HG03558 (cell line): Measurements from ENCODE around the gene SWT1.
"Not testable (repeated sequence)": the region's sequence is repeated elsewhere in the genome, so short reads cannot be mapped to it uniquely, and the experiment has no call there.

Experiments
- ATAC-seq: cut with Tn5 transposase; IDR thresholded peaks from one replicate; pipeline ENCODE4 v1.9.1; 2021; ENCODE audit warnings: moderate number of reproducible peaks; ENCODE audit not compliant: unreplicated experiment; ENCODE audit errors: extremely low read depth

The SWT1 gene

DNA sequence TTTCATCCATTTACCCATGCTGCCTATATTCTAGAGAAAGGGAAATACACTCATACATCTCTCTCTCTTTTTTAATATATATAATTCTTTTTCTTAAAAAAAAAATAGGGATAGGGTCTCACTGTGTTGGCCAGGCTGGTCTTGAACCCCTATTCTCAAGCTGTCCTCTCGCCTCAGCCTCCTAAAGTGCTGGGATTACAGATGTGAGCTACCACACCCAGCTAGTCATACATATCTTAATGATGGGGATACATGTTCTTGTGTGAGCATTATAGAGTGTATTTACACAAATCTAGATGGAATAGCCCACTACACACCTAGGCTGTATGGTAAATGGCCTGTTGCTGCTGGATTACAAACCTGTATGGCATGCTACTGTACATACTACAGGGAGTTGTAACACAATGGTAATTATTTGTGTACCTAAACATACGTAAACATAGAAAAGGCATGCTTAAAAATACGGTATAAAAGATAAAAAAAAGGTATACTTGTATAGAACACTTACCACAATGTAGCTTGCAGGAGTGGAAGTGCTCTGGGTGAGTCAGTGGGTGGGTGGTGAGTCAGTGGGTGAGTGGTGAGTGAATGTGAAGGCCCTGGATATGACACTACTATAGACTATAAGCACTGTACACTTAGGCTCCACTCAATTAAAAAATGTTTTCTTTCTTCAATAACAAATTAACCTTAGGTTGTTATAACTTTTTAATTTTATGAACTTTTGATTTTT, 87.2 kb downstream of the SWT1 start:
- no peak for ATAC-seq

DNA sequence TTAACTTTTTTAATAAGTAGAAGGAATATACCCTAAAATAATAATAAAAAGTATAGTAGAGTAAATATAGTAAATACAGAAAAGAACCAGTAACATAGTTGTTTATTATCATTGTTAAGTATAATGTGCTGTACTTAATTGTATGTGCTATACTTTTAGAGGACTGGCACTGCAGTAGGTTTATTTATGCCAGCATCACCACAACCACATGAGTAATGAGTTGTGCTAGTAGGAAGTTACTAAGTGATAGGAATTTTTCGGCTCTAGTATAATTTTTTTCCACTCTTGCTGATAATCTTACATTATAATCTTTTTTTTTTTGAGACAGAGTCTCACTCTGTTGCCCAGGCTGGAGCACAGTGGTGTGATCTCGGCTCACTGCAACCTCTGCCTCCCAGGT, 88.5 kb downstream of the SWT1 start:
- no peak for ATAC-seq

DNA sequence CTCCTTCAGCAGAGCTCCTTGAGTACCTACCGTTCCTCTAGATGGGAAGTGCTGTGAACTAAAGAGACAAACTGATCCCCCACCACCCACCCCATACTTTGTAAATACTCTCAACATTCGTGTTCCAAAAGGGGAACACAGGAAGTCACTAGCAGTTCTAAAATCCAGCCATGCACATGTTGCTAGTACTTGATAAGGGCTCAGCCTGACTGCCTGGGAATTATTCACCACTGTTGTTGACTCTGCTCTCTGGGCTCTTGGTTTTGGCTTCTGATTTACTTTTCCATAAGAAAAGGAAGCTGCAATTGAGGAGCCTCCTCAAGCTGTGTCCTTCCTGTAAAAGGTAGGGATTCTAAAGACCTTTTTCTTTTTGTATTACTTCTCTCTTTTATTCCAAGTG, 92.6 kb downstream of the SWT1 start:
- no peak for ATAC-seq

DNA sequence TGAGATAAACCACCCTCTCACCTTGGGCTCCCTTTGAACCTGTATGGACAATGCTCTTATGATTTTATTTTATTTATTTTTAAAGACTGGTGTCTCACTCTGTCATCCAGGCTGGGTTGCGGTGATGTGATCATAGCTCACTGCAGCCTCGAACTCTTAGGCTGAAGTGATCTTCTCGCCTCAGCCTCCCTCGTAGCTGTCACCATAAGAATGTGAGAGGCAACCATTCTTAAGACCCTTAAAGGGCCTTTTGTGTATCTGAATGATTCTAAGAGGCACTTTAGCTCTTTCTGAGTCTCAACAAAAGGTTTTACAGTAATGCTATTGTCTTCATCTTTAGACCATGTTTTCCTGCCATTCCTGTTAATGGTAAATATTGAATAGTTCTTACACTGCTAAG, 93.1 kb downstream of the SWT1 start:
- ATAC-seq: no peak

DNA sequence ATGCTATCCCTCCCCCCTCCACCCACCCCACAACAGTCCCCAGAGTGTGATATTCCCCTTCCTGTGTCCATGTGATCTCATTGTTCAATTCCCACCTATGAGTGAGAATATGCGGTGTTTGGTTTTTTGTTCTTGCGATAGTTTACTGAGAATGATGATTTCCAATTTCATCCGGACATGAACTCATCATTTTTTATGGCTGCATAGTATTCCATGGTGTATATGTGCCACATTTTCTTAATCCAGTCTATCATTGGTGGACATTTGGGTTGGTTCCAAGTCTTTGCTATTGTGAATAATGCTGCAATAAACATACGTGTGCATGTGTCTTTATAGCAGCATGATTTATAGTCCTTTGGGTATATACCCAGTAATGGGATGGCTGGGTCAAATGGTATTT, 95.0 kb downstream of the SWT1 start:
- ATAC-seq: not testable (repeated sequence)

DNA sequence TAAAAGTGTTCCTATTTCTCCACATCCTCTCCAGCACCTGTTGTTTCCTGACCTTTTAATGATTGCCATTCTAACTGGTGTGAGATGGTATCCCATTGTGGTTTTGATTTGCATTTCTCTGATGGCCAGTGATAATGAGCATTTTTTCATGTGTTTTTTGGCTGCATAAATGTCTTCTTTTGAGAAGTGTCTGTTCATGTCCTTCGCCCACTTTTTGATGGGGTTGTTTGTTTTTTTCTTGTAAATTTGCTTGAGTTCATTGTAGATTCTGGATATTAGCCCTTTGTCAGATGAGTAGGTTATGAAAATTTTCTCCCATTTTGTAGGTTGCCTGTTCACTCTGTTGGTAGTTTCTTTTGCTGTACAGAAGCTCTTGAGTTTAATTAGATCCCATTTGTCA, 95.4 kb downstream of the SWT1 start:
- not testable (repeated sequence) for ATAC-seq

DNA sequence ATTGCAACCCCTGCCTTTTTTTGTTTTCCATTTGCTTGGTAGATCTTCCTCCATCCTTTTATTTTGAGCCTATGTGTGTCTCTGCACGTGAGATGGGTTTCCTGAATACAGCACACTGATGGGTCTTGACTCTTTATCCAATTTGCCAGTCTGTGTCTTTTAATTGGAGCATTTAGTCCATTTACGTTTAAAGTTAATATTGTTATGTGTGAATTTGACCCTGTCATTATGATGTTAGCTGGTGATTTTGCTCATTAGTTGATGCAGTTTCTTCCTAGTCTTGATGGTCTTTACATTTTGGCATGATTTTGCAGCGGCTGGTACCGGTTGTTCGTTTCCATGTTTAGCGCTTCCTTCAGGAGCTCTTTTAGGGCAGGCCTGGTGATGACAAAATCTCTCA, 98.6 kb downstream of the SWT1 start:
- ATAC-seq: not testable (repeated sequence)

DNA sequence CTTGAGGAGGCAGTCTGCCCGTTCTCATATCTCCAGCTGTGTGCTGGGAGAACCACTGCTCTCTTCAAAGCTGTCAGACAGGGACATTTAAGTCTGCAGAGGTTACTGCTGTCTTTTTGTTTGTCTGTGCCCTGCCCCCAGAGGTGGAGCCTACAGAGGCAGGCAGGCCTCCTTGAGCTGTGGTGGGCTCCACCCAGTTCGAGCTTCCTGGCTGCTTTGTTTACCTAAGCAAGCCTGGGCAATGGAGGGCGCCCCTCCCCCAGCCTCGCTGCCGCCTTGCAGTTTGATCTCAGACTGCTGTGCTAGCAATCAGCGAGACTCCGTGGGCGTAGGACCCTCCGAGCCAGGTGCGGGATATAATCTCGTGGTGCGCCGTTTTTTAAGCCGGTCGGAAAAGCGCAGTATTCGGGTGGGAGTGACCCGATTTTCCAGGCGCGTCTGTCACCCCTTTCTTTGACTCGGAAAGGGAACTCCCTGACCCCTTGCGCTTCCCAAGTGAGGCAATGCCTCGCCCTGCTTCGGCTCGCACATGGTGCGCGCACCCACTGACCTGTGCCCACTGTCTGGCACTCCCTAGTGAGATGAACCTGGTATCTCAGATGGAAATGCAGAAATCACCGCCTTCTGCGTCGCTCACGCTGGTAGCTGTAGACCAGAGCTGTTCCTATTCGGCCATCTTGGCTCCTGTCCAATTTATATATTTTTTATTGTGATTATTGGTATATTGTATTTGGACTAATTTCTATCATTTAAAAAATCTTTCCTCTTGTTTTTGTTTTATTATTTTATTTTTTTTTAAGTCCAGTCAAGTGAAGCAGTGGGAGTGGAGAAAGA, 100.4 kb downstream of the SWT1 start:
- not testable (repeated sequence) for ATAC-seq

DNA sequence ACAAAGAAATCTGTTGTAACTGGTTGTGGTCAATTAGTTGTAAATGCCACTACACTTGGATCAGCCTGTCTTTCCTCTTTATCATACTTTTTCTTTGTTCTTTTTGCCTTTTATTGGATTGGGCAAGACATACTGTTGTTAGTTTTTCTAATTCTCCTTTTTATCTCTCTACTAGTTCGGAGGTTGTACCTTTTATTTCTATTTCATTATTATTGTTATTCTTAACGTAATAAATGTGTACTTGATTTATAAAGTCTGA, 100.9 kb downstream of the SWT1 start:
- ATAC-seq: no peak

DNA sequence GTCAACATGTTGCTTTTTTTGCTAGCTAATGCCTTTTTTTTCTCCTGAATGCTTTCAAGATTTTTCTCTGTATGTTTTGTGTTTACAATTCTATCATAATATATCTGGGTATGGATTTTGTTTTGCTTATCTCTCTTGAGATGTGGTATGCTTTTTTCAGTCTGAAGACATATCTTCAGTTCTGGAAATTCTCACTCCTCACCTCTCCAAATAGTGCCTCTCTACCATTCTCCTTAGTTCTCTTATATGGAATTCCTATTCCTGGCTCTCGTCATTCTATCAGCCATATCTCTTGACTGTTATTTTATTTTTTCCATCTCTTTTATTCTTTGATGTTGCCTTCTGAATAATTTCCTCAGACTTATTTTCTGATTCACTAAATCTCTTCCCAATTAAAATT, 101.7 kb downstream of the SWT1 start:
- no peak for ATAC-seq

DNA sequence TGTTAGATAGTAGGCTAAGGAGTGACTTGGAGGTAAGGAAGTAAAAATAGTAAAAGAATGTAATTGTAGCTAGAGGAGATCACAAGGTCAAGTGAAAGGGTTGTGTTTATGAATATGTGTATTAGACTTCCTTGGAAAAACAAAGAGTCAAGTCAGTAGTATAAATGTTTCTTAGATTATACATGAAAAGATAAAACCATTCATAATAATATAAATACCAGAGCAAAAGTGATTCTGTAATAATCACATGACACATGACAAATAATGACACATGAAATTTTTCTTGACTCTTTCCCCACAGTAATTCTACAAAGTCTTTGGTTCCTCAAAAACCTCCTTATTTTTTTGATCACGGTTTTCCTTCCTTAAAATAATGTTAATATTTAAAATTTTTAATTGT, 103.6 kb downstream of the SWT1 start:
- ATAC-seq: no peak

DNA sequence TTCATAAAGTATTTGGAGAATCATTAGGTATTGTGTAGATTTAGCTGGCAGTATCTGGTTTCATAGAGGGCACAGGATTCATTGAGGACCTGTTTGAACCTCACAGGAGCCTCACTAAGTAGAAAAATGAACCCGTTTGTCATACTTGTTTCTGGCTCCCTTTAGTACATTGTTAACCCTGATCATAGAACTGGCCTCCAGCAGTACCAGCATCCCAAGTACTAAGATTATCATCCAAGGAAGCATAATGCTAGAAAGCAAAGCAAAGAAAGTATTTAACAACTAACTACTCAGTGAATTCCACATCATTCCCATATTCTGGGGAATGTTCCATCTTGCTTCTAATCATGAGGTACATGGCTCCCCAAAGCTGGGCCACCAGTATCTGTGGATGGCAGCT, 105.2 kb downstream of the SWT1 start:
- ATAC-seq: no peak

DNA sequence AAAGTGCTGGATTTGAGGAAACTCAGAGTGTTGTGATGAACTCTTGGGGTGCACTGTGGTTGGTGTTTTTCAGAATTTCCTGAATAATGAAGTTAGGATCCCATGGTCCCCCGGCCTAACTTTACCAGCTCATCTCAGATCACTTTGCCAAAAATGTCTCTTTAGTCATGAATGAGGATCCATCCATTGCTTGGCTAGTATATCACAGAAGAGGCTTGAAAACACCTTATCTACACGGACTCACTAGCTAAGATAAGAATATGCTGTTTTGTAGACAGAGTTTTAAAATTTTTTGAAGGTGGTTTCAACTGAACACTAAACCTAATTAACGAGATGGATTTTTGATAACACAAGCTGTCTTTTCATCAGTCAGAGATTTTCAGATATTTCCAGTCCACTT, 106.3 kb downstream of the SWT1 start:
- ATAC-seq: no peak

DNA sequence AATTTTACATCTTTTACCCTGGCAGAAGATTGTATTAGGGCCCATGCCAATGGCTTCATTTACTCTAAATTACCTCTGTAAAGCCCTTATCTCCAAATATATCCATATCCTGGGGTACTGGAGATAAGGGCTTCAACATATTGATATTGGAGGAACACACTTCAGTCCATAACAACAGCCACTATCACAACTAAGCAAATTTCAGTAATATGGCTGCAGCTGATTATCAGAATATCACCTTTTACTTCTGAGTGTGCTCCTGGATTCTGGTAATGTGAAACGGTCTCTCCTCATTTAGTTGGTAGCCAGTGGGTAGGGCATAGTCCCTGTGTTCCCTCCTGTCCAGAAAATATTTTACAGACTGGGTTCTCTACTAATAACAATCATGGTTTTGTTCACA, 106.8 kb downstream of the SWT1 start:
- ATAC-seq: no peak

DNA sequence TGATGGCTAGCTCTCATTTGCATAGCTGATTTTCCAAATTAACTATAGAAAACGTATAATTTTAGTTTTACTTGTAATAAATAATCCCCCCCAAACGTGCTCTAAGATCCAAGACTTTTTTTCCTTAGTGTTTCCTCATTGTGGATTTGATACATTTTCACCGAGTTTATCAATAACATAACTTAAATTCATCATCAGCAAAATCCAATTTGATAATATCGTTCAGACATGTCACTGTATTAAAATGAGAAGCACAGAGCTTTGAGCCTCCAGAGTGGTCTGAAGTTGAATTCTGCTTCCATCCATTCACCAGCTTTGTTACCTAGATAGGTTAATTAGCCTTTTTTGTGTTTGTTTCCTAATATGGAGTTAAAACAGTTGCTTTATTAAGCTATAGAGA, 108.3 kb downstream of the SWT1 start:
- no peak for ATAC-seq

DNA sequence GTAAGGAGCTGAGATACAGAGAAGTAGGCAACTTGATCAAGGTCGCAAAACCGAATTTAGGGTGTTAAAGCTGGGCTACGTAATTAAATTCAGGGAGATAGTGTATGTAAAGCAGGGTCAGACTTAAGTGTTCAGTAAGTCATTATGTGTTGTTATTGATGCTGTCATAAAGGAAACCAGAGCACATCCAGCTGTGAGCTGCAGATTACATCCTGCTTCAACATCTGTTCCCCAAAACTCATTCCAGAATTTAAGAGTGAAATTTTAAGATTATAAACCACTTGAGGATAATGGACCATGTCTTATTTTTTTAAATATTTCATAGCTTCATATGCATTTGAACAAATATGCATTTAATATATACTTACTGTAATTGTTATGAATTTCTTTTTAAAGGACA, 110.3 kb downstream of the SWT1 start:
- no peak for ATAC-seq

DNA sequence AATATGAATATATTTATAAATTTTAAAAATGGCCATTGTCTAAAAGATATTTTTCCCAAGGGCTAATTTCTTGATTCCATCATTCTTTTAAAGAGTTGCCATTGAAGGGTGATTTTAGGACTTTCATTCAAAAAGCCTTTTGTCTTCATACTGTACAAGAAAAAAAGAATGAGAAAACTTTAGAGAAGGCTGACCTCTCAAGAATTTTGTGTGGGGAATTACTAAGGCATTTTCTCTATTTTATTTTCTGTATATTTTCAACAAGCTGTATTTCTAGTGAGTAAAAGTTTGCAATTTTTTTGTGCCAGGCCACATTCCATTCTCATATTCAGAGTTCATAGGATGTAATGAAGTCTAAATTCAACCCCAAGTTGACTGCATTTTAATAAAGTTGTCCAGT, 110.7 kb downstream of the SWT1 start:
- ATAC-seq: no peak

DNA sequence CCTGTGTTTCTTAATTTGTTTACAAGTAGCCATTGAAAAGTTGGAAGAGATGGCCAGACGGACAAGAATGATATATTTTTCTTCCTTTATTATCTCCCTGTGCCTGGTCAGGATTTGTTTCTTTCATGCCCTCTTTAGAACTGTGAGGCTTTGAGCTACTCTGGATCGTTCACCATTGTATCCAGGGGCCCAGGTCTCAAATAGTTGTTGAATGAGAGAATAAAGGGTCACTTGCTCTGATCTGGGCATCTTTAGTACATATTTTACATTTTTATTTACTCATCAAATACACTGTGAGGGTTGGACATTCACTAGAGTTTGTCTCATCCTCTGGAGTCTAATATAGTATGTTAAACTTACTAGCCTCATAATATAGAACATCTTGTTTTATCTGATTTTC, 111.4 kb downstream of the SWT1 start:
- no peak for ATAC-seq

DNA sequence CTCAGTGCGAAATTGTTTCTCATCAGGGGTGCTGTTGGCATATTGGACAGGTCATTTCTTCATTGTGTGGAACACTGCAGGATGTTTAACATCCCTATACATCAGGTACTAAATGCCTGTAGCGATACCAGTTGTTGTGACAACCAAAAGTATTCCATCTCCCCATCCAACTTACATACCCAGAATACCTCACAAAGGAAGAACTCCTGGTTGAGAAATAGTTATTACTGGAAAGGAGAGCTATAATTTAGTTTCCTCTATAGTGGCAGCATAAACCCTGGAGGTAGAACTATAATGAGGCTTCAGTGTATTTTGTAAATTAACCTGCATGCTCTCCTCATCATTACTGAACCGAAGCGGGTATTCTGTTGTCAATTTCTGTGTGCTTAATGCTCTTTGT, 115.0 kb downstream of the SWT1 start:
- no peak for ATAC-seq

DNA sequence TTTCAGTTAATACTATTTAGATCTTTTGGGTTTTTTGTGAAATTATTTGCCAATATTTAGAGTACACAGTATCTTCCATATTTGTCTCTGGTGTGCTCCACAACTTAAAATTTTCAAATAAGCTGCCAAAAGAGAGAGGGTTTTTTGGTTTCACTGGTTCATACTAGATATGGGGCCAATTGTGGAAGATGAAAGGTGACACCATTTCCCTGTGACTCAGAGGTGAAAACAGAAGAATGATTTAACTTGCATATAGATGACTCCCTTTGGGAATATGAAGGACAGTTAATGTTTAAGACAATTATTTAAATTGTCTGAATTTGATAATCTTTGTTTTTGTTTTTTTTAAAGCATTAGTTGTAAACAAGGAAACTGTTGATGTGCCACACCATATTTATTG, 122.6 kb downstream of the SWT1 start:
- no peak for ATAC-seq

DNA sequence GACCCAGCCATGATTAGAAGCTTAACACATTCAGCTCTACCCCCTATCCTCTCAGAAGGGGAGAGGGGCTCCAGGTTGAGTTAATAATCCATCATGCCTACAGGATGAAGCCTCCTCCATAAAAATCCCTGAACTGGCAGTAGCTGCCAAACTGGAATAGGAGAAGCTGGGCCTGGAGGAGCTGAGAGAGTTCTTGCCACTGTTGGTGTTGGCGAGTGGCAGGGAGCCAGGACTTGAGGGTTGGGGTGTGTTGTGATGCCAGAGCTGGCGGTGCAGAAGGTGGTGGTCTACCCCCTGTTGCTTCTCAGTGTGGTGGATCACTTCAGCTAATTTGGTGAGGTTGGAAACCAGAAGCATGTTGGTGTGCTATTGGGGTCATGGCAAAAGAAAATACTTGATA, 123.6 kb downstream of the SWT1 start:
- no peak for ATAC-seq

DNA sequence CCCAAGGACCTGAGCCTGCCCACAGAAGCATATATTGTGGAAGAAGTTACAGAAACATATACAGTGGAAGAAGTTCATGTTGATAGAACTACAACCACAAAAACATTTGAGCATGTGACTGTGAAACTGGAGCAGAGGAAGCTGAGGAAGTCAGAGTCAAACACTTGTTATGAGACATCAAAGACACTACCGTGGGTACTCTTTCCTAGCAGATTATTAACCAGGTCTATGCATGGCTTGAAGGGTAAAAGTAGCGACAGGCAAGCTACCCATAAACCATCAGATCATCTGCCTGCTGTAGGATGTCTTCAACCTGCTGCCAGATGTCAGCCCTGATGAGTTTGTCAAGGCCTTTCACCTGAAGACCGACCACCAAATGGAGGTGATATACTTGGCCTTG, 124.3 kb downstream of the SWT1 start:
- peak; percentile 96 for ATAC-seq
